Measurements from ENCODE around the gene SLC6A18.

DNA sequence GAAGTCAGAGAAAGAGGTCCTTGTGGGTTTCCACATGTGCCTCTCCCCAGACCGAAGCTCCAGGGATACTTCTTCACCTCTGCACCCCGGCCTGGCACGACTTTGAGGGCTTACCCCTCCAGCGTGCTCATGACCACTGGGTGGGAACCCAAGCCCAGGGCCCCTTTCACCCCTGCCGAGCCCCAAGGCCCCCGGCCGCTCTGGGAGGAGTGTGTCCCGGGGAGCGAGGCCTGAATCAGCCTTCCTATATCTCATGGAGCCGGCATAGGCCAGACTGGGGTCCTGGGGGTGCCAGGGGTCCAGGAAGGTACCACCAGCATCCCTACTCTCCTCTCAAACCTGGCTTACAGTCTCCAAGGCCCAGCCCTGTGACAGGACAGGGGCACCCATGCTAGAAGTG, 52.6 kb downstream of the SLC6A18 start:
- TF ChIP-seq, protein P1, sequence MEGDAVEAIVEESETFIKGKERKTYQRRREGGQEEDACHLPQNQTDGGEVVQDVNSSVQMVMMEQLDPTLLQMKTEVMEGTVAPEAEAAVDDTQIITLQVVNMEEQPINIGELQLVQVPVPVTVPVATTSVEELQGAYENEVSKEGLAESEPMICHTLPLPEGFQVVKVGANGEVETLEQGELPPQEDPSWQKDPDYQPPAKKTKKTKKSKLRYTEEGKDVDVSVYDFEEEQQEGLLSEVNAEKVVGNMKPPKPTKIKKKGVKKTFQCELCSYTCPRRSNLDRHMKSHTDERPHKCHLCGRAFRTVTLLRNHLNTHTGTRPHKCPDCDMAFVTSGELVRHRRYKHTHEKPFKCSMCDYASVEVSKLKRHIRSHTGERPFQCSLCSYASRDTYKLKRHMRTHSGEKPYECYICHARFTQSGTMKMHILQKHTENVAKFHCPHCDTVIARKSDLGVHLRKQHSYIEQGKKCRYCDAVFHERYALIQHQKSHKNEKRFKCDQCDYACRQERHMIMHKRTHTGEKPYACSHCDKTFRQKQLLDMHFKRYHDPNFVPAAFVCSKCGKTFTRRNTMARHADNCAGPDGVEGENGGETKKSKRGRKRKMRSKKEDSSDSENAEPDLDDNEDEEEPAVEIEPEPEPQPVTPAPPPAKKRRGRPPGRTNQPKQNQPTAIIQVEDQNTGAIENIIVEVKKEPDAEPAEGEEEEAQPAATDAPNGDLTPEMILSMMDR (IDR thresholded peaks at IDR 0.05): no peak
- TF ChIP-seq ZFX (IDR thresholded peaks at IDR 0.05; ENCODE audit: borderline replicate concordance): no peak

Data from 22Rv1 (cell line).